Suprapubic skin (tissue), 4 donors: ENCODE measurements around the gene CACNB4. TPM values are rescaled to one million over a fixed set of nuclear protein-coding genes. Genes with fewer than 3 reads are reported as not detected.

Experiments used
- DNase-seq, 2 donors: peaks; one replicate each; pipeline ENCODE4 v3.0.0-alpha.2; 2019; ENCODE audit warnings: low spot score in 2 of 2
- H3K27ac ChIP-seq: fragments of 200-600 bp; sonication (generic); one replicate; pipeline ENCODE4 v1.5.1; 2019
- H3K27me3 ChIP-seq: fragments of 200-600 bp; sonication (generic); one replicate; pipeline ENCODE4 v1.5.1; 2019
- H3K36me3 ChIP-seq: fragments of 200-600 bp; sonication (generic); one replicate; pipeline ENCODE4 v1.5.1; 2019
- H3K4me1 ChIP-seq: fragments of 200-600 bp; sonication (generic); one replicate; pipeline ENCODE4 v1.5.1; 2019
- H3K4me3 ChIP-seq: fragments of 200-600 bp; sonication (generic); one replicate; pipeline ENCODE4 v1.5.1; 2019; ENCODE audit warnings: mild to moderate bottlenecking
- H3K9me3 ChIP-seq: fragments of 200-600 bp; sonication (generic); one replicate; pipeline ENCODE4 v1.5.1; 2019
- EP300 ChIP-seq: sonication (generic); formaldehyde crosslinking; IDR thresholded peaks from one replicate; pipeline ENCODE4 v1.6.1; 2017; ENCODE audit warnings: antibody characterized with exemption
- POLR2A ChIP-seq, 2 donors: fragments of 450-650 bp; IDR thresholded peaks; one replicate each; pipeline ENCODE4 v1.6.1; 2017; ENCODE audit warnings: antibody characterized with exemption in 2 of 2, mild to moderate bottlenecking in 2 of 2, moderate library complexity in 2 of 2
- POLR2AphosphoS5 ChIP-seq, 3 donors: sonication (generic); formaldehyde crosslinking; IDR thresholded peaks; one replicate each; pipeline ENCODE4 v1.6.1; 2017; ENCODE audit warnings: antibody characterized with exemption in 3 of 3
- WGBS: methylation state at CpG from one replicate; pipeline ENCODE4 v1.1.5; 2018; 5-methylcytosine and 5-hydroxymethylcytosine counted together
- total RNA-seq, 4 donors: library from RNA; depleted of rRNA; stranded (reverse); fragments of >200 nt; gene quantifications; one replicate each; pipeline ENCODE4 v1.1.0, GENCODE V29; 2016
- TF ChIP-seq, protein P1 (sequence below), 2 donors: fragments of 200-600 bp in 1 of 2; fragments of 450-650 bp in 1 of 2; sonication (generic) in 1 of 2; IDR thresholded peaks; one replicate each; pipeline ENCODE4 v1.5.1; 2016 to 2019; ENCODE audit warnings: antibody characterized with exemption in 2 of 2, mild to moderate bottlenecking in 1 of 2, moderate library complexity in 1 of 2

CACNB4 gene
- total RNA-seq, 4 donors from 2014 or later, result 7.6 to 14.5 (median 10.7) TPM

DNA sequence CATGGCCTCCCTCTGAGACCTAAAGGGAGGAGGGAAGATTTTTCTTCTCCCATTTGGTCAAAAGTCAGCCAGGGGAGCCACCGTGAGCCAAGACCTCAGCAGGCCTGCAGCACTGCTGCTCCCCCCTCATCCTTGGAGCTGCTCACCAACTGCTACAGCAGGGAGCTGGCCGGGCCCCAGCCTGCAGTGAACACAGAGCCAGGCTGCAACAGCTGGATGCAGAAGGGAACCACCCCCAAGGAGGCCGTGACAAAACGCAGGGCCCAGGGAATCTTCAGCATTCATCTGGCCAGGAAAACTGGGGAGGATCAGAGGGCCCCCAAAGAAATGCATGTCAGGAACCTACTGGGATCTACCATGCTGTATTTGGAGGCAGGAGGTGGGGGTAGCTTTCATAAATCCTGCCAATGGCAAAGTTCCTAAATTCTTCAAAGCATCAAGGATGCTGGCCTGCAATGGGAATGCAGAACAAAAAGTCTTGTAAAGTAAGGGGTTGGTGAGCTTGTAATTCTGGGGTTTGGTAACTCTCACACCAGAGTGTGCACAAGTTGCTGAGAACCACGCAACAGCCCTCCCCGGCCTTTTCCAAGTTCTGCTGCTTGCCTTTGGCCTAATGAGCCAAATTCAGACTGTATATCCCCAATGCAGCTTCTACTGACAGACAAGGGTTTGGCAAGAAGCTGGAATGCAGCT lies 61.0 kb downstream of the CACNB4 start:
- H3K27me3 ChIP-seq, result no peaks in the 10 kb centered on the region
- no peaks in the 10 kb centered on the region for H3K9me3 ChIP-seq
- H3K36me3 ChIP-seq, result no peaks in the 10 kb centered on the region
- WGBS, result 53% methylated on average over 6 of the region's 6 CpGs
- H3K27ac ChIP-seq, result peak overlapping the region; percentile 25
- peaks cover 23% of the 10 kb centered on the region for H3K4me1 ChIP-seq
- no peak for TF ChIP-seq EP300
- no peak for TF ChIP-seq POLR2A (IDR thresholded peaks at IDR 0.05)
- TF ChIP-seq, protein P1, sequence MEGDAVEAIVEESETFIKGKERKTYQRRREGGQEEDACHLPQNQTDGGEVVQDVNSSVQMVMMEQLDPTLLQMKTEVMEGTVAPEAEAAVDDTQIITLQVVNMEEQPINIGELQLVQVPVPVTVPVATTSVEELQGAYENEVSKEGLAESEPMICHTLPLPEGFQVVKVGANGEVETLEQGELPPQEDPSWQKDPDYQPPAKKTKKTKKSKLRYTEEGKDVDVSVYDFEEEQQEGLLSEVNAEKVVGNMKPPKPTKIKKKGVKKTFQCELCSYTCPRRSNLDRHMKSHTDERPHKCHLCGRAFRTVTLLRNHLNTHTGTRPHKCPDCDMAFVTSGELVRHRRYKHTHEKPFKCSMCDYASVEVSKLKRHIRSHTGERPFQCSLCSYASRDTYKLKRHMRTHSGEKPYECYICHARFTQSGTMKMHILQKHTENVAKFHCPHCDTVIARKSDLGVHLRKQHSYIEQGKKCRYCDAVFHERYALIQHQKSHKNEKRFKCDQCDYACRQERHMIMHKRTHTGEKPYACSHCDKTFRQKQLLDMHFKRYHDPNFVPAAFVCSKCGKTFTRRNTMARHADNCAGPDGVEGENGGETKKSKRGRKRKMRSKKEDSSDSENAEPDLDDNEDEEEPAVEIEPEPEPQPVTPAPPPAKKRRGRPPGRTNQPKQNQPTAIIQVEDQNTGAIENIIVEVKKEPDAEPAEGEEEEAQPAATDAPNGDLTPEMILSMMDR (IDR thresholded peaks at IDR 0.05), result no peak
- TF ChIP-seq POLR2AphosphoS5 (IDR thresholded peaks at IDR 0.05), result no peak
- no peak overlapping the region for H3K4me3 ChIP-seq
- DNase-seq, result no peak

DNA sequence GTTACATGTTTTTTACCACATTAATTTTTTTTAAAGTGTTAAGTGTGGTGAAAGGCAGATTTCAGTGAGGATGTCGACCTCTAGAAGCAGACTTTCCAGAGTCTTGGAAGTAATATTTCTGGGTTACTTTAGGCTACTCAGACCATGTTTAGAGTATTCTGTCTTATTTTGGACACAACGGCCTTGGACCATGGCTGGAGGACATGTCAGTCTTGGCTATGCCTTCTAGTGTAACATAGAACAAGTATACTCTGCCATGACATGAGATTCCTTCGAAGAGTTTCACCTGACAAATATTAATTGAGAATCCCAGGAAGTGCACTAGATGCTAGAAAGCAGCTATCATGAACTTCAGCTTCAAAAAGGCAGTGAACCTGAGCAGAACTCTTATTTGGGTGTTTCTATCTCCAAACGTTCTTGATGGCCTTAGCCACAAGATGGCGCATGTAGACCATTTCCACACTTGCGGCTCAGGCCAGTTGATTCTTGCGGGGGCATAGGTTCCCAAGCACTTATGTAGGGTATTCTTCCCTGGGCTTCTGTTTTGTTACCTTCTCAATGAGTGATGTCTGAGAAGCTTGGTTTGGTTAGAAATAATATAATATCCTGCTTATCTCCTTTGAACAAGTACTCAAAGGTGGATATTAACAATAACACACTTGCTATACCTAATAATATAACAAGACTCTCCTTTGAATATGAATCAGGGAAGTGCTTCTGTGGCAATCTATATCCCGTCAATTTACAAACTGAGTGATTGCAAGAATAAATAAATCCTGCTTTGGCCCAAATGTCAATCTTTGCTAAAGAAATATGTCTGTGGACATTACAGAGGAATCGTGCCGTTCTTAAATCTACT lies 62.0 kb downstream of the CACNB4 start:
- Histone ChIP-seq H3K9me3 (no peaks in the 10 kb centered on the region), H3K36me3 (no peaks in the 10 kb centered on the region), H3K27me3 (no peaks in the 10 kb centered on the region), H3K27ac (no peak overlapping the region), H3K4me3 (no peak overlapping the region), H3K4me1 (peaks cover 23% of the 10 kb centered on the region)
- TF ChIP-seq, protein P1 (IDR thresholded peaks at IDR 0.05), result peak; percentile 63 to 65
- TF ChIP-seq EP300 (no peak), POLR2AphosphoS5 (IDR thresholded peaks at IDR 0.05) (no peak)
- no peak for DNase-seq
- 37% methylated on average over 10 of the region's 10 CpGs for WGBS

DNA sequence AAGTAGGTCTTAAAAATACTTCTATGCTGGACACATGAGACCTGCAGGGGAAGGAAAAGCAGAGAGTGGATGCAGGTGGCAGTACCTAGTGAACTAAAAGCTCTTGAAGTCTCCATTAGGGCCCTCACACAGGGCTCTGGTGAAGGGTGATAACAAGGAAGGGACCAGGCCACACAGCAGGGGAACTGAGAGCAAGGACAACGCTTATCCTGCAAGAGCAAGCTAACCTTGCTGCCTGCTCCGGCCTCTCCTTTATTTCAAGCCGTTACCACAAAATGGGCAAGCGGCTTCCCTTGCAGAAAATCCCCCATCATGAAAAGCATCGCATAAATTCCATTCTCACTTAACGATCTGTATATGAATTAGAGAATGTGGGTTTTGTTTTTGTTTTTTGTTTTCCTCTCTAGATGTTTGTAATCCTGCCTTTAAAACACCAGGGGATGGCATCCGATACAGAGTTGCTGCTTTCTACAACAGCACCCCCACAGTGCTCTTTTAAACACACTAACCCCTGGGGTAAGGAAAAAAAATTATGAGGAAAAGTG lies 64.5 kb downstream of the CACNB4 start:
- Histone ChIP-seq H3K27ac (no peak overlapping the region), H3K4me3 (no peak overlapping the region), H3K36me3 (no peaks in the 10 kb centered on the region), H3K27me3 (no peaks in the 10 kb centered on the region), H3K9me3 (no peaks in the 10 kb centered on the region), H3K4me1 (peaks cover 23% of the 10 kb centered on the region)
- DNase-seq, result no peak
- 82% methylated on average over 7 of the region's 7 CpGs for WGBS
- TF ChIP-seq EP300 (no peak), POLR2A (IDR thresholded peaks at IDR 0.05) (no peak), POLR2AphosphoS5 (IDR thresholded peaks at IDR 0.05) (no peak)
- TF ChIP-seq, protein P1 (IDR thresholded peaks at IDR 0.05), result no peak

DNA sequence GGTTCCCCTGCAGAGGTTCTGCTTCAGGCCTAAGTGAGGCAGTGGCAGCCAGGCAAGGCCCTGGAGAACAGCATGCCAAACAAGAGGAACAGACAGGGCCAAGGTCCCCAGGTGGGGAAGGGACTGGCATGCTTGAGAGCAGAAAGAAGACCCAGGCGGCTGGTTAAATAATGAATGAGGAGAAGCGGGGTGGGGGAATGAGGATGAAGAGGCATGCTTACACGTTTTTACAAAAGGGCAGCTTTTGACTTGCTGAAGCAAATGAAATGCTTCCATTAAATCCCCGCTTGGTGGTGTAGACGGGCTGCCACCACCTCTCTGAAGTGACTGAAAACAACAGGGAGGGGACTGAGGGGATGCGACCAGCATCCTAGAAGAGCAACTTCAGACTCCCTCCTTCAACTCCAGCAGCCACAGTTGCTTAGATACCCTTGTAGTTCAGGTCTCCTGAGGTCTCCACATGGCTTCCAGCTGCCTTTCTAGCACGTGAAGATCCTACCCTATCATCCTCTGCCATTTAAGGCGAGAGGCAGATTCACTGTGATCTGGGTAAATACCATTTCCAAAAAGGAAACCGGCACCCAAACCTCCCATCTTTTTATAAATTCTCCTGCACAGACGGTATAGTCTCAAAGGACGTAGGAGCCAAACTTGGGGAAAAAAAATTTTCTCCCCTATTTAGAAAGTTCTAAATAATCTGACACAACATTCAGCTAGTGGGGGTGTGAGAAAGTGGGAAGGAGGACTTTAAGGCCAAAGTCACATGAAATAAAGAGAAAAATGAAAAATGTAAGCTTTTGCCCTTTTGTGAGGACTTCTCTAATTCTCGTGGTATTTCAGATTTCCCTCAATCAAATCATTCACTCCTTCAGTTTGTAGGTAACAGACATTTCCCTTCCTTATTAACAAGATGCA lies 65.6 kb downstream of the CACNB4 start:
- 78% methylated on average over 12 of the region's 12 CpGs for WGBS
- no peak for TF ChIP-seq POLR2A (IDR thresholded peaks at IDR 0.05)
- TF ChIP-seq POLR2AphosphoS5 (IDR thresholded peaks at IDR 0.05), result no peak
- no peak for TF ChIP-seq EP300
- TF ChIP-seq, protein P1 (IDR thresholded peaks at IDR 0.05), result no peak
- DNase-seq, result no peak

More for the DNA sequence above, 65.6 kb downstream of the CACNB4 start:
- H3K9me3 ChIP-seq, result no peaks in the 10 kb centered on the region
- H3K4me3 ChIP-seq, result no peak overlapping the region
- H3K27ac ChIP-seq, result no peak overlapping the region
- H3K36me3 ChIP-seq, result no peaks in the 10 kb centered on the region
- peaks cover 20% of the 10 kb centered on the region for H3K4me1 ChIP-seq
- no peaks in the 10 kb centered on the region for H3K27me3 ChIP-seq
